ENCODE results near the gene BIRC3.
"Not testable (repeated sequence)": the region's sequence is repeated elsewhere in the genome, so short reads cannot be mapped to it uniquely, and the experiment has no call there.

The BIRC3 gene

GRCh38 chr11:102357116-102357515 is 39.8 kb downstream of the BIRC3 start:
- TF ChIP-seq POLR2A (IDR thresholded peaks at IDR 0.05; ENCODE audit: low read depth, low read length) = no peak
- DNase-seq (ENCODE audit: insufficient read length, low spot score) (no peak), FAIRE-seq (no peak)

- no peak for TF ChIP-seq POLR2A (IDR thresholded peaks at IDR 0.05; ENCODE audit: low read depth, low read length)
- DNase-seq (ENCODE audit: insufficient read length, low spot score) (no peak), FAIRE-seq (no peak)
Measured at GRCh38 chr11:102359372-102359771, 42.1 kb downstream of the BIRC3 start.

- no peak for FAIRE-seq
Measured at GRCh38 chr11:102360681-102361080, 43.4 kb downstream of the BIRC3 start.

DNA sequence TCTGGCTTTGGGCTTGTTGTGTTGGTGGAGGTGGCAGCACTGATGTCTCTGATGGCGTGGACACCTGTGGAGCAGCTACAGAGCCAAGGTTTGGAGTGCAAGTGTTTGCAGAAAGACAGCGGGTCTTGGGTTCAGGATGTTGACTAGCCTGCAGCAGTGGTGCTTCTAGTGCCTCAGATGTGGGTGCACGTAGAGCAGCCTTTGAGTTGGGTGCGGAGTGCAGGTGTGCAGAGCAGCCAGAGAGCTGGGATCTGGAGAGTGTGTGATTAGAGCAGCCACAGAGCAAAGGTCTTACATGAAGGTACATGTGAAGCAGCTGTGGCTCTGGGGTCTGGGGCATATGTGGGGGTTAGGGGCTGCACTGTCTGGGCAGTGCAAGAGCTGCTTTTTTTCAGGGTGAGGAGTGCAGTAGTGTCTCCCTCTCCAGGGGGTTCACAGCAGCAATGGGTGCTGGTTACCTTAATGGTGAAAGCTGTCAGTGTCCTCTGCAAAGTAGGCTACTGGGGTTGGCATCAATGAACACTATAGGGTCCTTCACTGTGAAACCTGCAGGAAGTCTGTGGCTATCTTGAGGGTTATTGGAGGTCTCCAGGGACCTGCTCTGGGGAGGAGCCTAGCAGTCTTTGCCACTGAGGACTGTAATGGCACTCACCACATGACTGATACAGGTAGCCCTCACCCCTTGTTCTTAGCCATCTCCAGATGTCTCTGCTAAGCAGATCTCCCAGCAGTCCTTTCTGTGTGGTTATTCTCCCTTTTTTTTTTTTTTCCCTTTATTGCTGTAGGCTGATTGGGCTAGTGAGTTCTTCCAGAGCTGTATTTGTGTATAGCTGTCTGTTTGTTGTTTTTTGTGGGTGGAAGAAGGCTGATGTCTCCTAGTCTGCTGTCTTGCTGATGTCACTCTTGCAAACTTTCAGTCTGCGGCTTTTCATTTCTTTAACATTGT is 44.1 kb downstream of the BIRC3 start:
- DNase-seq (ENCODE audit: insufficient read length, low spot score) (no peak), FAIRE-seq (no peak)
- no peak for TF ChIP-seq POLR2A (IDR thresholded peaks at IDR 0.05; ENCODE audit: low read depth, low read length)

More at GRCh38 chr11:102360681-102361080, 43.4 kb downstream of the BIRC3 start:
- no peak for DNase-seq (ENCODE audit: insufficient read length, low spot score)
- TF ChIP-seq POLR2A (IDR thresholded peaks at IDR 0.05; ENCODE audit: low read depth, low read length) = no peak

- TF ChIP-seq POLR2A (IDR thresholded peaks at IDR 0.05; ENCODE audit: low read depth, low read length) = no peak
- DNase-seq (ENCODE audit: insufficient read length, low spot score) = no peak
- FAIRE-seq = no peak
Measured at GRCh38 chr11:102364991-102365390, 47.7 kb downstream of the BIRC3 start.

- no peak for FAIRE-seq
- TF ChIP-seq POLR2A (IDR thresholded peaks at IDR 0.05; ENCODE audit: low read depth, low read length) = no peak
- DNase-seq (ENCODE audit: insufficient read length, low spot score) = no peak
Measured at GRCh38 chr11:102367364-102367763, 50.1 kb downstream of the BIRC3 start.

GRCh38 chr11:102368472-102368871 is 51.2 kb downstream of the BIRC3 start:
- DNase-seq (ENCODE audit: insufficient read length, low spot score) (no peak), FAIRE-seq (no peak)
- TF ChIP-seq POLR2A (IDR thresholded peaks at IDR 0.05; ENCODE audit: low read depth, low read length) = no peak

DNA sequence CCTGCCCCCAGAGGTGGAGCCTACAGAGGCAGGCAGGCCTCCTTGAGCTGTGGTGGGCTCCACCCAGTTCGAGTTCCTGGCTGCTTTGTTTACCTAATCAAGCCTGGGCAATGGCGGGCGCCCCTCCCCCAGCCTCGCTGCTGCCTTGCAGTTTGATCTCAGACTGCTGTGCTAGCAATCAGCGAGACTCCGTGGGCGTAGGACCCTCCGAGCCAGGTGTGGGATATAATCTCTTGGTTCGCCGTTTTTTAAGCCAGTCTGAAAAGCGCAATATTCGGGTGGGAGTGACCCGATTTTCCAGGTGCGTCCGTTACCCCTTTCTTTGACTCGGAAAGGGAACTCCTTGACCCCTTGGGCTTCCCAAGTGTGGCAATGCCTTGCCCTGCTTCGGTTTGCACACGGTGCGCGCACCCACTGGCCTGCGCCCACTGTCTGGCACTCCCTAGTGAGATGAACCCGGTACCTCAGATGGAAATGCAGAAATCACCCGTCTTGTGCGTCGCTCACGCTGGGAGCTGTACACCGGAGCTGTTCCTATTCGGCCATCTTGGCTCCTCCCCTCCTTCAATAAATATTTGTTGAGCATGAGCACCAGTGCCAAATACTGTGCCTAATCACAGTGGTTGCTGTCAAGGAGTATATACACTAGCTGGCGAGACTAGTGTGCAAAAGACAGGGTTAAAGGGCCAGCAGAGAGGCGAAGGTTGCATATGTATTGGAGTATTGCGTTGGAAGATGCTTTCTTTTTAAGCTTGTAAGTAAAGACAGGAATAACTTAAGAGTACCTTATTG is 57.5 kb downstream of the BIRC3 start:
- FAIRE-seq; DNase-seq (ENCODE audit: insufficient read length, low spot score): not testable (repeated sequence)

GRCh38 chr11:102375720-102376399 is 58.6 kb downstream of the BIRC3 start:
- DNase-seq (ENCODE audit: insufficient read length, low spot score) (no peak), FAIRE-seq (no peak)
- TF ChIP-seq POLR2A (IDR thresholded peaks at IDR 0.05; ENCODE audit: low read depth, low read length) = no peak

DNA sequence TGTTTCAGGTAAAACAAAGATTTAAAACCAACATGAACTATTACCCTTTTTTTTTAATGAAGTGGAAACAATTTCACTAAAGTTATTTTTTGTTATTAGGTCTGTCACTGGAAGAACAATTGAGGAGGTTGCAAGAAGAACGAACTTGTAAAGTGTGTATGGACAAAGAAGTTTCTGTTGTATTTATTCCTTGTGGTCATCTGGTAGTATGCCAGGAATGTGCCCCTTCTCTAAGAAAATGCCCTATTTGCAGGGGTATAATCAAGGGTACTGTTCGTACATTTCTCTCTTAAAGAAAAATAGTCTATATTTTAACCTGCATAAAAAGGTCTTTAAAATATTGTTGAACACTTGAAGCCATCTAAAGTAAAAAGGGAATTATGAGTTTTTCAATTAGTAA is 60.6 kb downstream of the BIRC3 start:
- FAIRE-seq (no peak), DNase-seq (ENCODE audit: insufficient read length, low spot score) (no peak)
- TF ChIP-seq POLR2A (IDR thresholded peaks at IDR 0.05; ENCODE audit: low read depth, low read length) = no peak

- FAIRE-seq (no peak), DNase-seq (ENCODE audit: insufficient read length, low spot score) (no peak)
- TF ChIP-seq POLR2A (IDR thresholded peaks at IDR 0.05; ENCODE audit: low read depth, low read length) = no peak
Measured at GRCh38 chr11:102378818-102379217, 61.5 kb downstream of the BIRC3 start.

DNA sequence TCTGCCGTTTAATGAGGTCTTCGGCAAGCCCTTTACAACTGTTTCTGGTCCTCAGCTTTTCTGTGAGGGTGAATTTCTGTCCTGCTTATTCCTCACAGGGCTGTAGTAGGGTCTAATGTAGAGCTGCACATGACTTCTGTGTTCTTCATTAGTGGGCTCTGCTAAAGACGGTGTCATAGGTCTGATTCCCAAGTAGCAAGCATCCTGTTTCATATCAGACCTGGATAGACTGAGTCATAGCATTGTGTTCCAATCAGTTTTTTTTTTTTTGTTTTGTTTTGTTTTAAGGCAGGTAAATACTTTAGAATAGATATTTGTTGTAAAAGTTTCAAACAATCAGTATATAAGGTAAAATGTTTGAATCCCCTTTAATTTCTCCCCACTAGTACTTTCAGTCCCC is 65.1 kb downstream of the BIRC3 start:
- DNase-seq (ENCODE audit: insufficient read length, low spot score) = no peak
- no peak for FAIRE-seq
- TF ChIP-seq POLR2A (IDR thresholded peaks at IDR 0.05; ENCODE audit: low read depth, low read length) = no peak

- no peak for TF ChIP-seq POLR2A (IDR thresholded peaks at IDR 0.05; ENCODE audit: low read depth, low read length)
- FAIRE-seq = no peak
- DNase-seq (ENCODE audit: insufficient read length, low spot score) = no peak
Measured at GRCh38 chr11:102383839-102384238, 66.6 kb downstream of the BIRC3 start.
